ENCODE data around the gene CAMKK1.

The CAMKK1 gene

GRCh38 chr17:3903051-3903825 is 10.4 kb upstream of the CAMKK1 start:
- Histone ChIP-seq H3K9me3 (ENCODE audit: insufficient read depth, low read length) (no peaks in the 10 kb centered on the region), H3K36me3 (ENCODE audit: insufficient read depth, insufficient read length, low read length) (no peaks in the 10 kb centered on the region), H3K9ac (ENCODE audit: insufficient read length, low read depth) (no peak overlapping the region), H3K4me3 (ENCODE audit: insufficient read length, low read depth) (peak overlapping the region; percentile 11), H3K27me3 (ENCODE audit: insufficient read depth, insufficient read length) (peaks cover 3% of the 10 kb centered on the region), H3K4me1 (ENCODE audit: insufficient read depth, insufficient read length) (peaks cover 23% of the 10 kb centered on the region)
- TF ChIP-seq YY1 (IDR thresholded peaks at IDR 0.05; ENCODE audit: insufficient read depth, insufficient read length) (no peak), ZNF274 (IDR thresholded peaks at IDR 0.05; ENCODE audit: low read depth, low read length) (no peak), SUZ12 (IDR thresholded peaks at IDR 0.05; ENCODE audit: extremely low read depth, insufficient read depth, insufficient read length) (no peak)
- no peak for DNase-seq (ENCODE audit: low read depth, low spot score)

GRCh38 chr17:3900646-3901045 is 7.8 kb upstream of the CAMKK1 start:
- Histone ChIP-seq H3K4me3 (ENCODE audit: insufficient read length, low read depth) (no peak overlapping the region), H3K4me1 (ENCODE audit: insufficient read depth, insufficient read length) (peaks cover 19% of the 10 kb centered on the region), H3K9ac (ENCODE audit: insufficient read length, low read depth) (no peak overlapping the region), H3K9me3 (ENCODE audit: insufficient read depth, low read length) (no peaks in the 10 kb centered on the region), H3K27me3 (ENCODE audit: insufficient read depth, insufficient read length) (peaks cover 3% of the 10 kb centered on the region), H3K36me3 (ENCODE audit: insufficient read depth, insufficient read length, low read length) (no peaks in the 10 kb centered on the region)
- TF ChIP-seq ZNF274 (IDR thresholded peaks at IDR 0.05; ENCODE audit: low read depth, low read length) (no peak), YY1 (IDR thresholded peaks at IDR 0.05; ENCODE audit: insufficient read depth, insufficient read length) (no peak), SUZ12 (IDR thresholded peaks at IDR 0.05; ENCODE audit: extremely low read depth, insufficient read depth, insufficient read length) (no peak)
- no peak for DNase-seq (ENCODE audit: low read depth, low spot score)

- TF ChIP-seq SUZ12 (IDR thresholded peaks at IDR 0.05; ENCODE audit: extremely low read depth, insufficient read depth, insufficient read length) (no peak), ZNF274 (IDR thresholded peaks at IDR 0.05; ENCODE audit: low read depth, low read length) (no peak), YY1 (IDR thresholded peaks at IDR 0.05; ENCODE audit: insufficient read depth, insufficient read length) (no peak)
- H3K4me1 ChIP-seq (ENCODE audit: insufficient read depth, insufficient read length), result peaks cover 6% of the 10 kb centered on the region
Measured at GRCh38 chr17:3897731-3898130, 4.9 kb upstream of the CAMKK1 start.

GRCh38 chr17:3896968-3897235 is 4.0 kb upstream of the CAMKK1 start:
- Histone ChIP-seq H3K4me3 (ENCODE audit: insufficient read length, low read depth) (no peak overlapping the region), H3K36me3 (ENCODE audit: insufficient read depth, insufficient read length, low read length) (no peaks in the 10 kb centered on the region), H3K9me3 (ENCODE audit: insufficient read depth, low read length) (no peaks in the 10 kb centered on the region), H3K27me3 (ENCODE audit: insufficient read depth, insufficient read length) (peaks cover 3% of the 10 kb centered on the region), H3K9ac (ENCODE audit: insufficient read length, low read depth) (no peak overlapping the region), H3K4me1 (ENCODE audit: insufficient read depth, insufficient read length) (peaks cover 9% of the 10 kb centered on the region)
- TF ChIP-seq ZNF274 (IDR thresholded peaks at IDR 0.05; ENCODE audit: low read depth, low read length) (no peak), YY1 (IDR thresholded peaks at IDR 0.05; ENCODE audit: insufficient read depth, insufficient read length) (no peak)
- no peak for DNase-seq (ENCODE audit: low read depth, low spot score)

More at GRCh38 chr17:3897731-3898130, 4.9 kb upstream of the CAMKK1 start:
- no peak overlapping the region for H3K9ac ChIP-seq (ENCODE audit: insufficient read length, low read depth)
- H3K4me3 ChIP-seq (ENCODE audit: insufficient read length, low read depth), result no peak overlapping the region
- H3K27me3 ChIP-seq (ENCODE audit: insufficient read depth, insufficient read length), result no peaks in the 10 kb centered on the region
- no peaks in the 10 kb centered on the region for H3K9me3 ChIP-seq (ENCODE audit: insufficient read depth, low read length)
- H3K36me3 ChIP-seq (ENCODE audit: insufficient read depth, insufficient read length, low read length), result no peaks in the 10 kb centered on the region
- DNase-seq (ENCODE audit: low read depth, low spot score), result no peak

GRCh38 chr17:3896108-3896967 is 3.5 kb upstream of the CAMKK1 start:
- TF ChIP-seq YY1 (IDR thresholded peaks at IDR 0.05; ENCODE audit: insufficient read depth, insufficient read length) (no peak), ZNF274 (IDR thresholded peaks at IDR 0.05; ENCODE audit: low read depth, low read length) (no peak), SUZ12 (IDR thresholded peaks at IDR 0.05; ENCODE audit: extremely low read depth, insufficient read depth, insufficient read length) (no peak)
- peaks cover 13% of the 10 kb centered on the region for H3K4me1 ChIP-seq (ENCODE audit: insufficient read depth, insufficient read length)
- H3K9me3 ChIP-seq (ENCODE audit: insufficient read depth, low read length), result no peaks in the 10 kb centered on the region
- H3K4me3 ChIP-seq (ENCODE audit: insufficient read length, low read depth), result no peak overlapping the region
- no peak overlapping the region for H3K9ac ChIP-seq (ENCODE audit: insufficient read length, low read depth)
- no peaks in the 10 kb centered on the region for H3K36me3 ChIP-seq (ENCODE audit: insufficient read depth, insufficient read length, low read length)
- peaks cover 9% of the 10 kb centered on the region for H3K27me3 ChIP-seq (ENCODE audit: insufficient read depth, insufficient read length)
- no peak for DNase-seq (ENCODE audit: low read depth, low spot score)

GRCh38 chr17:3895354-3895753 is 2.5 kb upstream of the CAMKK1 start:
- no peak for DNase-seq (ENCODE audit: low read depth, low spot score)
- TF ChIP-seq YY1 (IDR thresholded peaks at IDR 0.05; ENCODE audit: insufficient read depth, insufficient read length), result no peak
- no peak for TF ChIP-seq ZNF274 (IDR thresholded peaks at IDR 0.05; ENCODE audit: low read depth, low read length)
- TF ChIP-seq SUZ12 (IDR thresholded peaks at IDR 0.05; ENCODE audit: extremely low read depth, insufficient read depth, insufficient read length), result no peak
- Histone ChIP-seq H3K9me3 (ENCODE audit: insufficient read depth, low read length) (no peaks in the 10 kb centered on the region), H3K36me3 (ENCODE audit: insufficient read depth, insufficient read length, low read length) (no peaks in the 10 kb centered on the region), H3K9ac (ENCODE audit: insufficient read length, low read depth) (no peak overlapping the region), H3K4me1 (ENCODE audit: insufficient read depth, insufficient read length) (peaks cover 17% of the 10 kb centered on the region), H3K27me3 (ENCODE audit: insufficient read depth, insufficient read length) (peaks cover 15% of the 10 kb centered on the region), H3K4me3 (ENCODE audit: insufficient read length, low read depth) (no peak overlapping the region)

- no peak overlapping the region for H3K4me3 ChIP-seq (ENCODE audit: insufficient read length, low read depth)
- no peak for DNase-seq (ENCODE audit: low read depth, low spot score)
- no peaks in the 10 kb centered on the region for H3K9me3 ChIP-seq (ENCODE audit: insufficient read depth, low read length)
- peaks cover 20% of the 10 kb centered on the region for H3K4me1 ChIP-seq (ENCODE audit: insufficient read depth, insufficient read length)
- peaks cover 15% of the 10 kb centered on the region for H3K27me3 ChIP-seq (ENCODE audit: insufficient read depth, insufficient read length)
- no peak for TF ChIP-seq YY1 (IDR thresholded peaks at IDR 0.05; ENCODE audit: insufficient read depth, insufficient read length)
- no peak for TF ChIP-seq ZNF274 (IDR thresholded peaks at IDR 0.05; ENCODE audit: low read depth, low read length)
- no peaks in the 10 kb centered on the region for H3K36me3 ChIP-seq (ENCODE audit: insufficient read depth, insufficient read length, low read length)
- H3K9ac ChIP-seq (ENCODE audit: insufficient read length, low read depth), result no peak overlapping the region
Measured at GRCh38 chr17:3894911-3895343, 2.1 kb upstream of the CAMKK1 start.

Data from NT2/D1 (cell line).